Astrocyte (in vitro differentiated cells and primary cell): Measurements from ENCODE around the gene PRR5. TPM values are rescaled to one million over a fixed set of nuclear protein-coding genes. Genes with fewer than 3 reads are reported as not detected.
A peak's percentile ranks its signal among the peaks of the same experiment; 100 is the strongest.

Experiments used
- DNase-seq: peaks from one replicate; pipeline ENCODE4 v3.0.0-alpha.2; 2010; ENCODE audit warnings: low read depth
- FAIRE-seq: peaks from 2 replicates; lab custom pipeline; 2011; peaks lifted over from hg19 to GRCh38; lab: Jason Lieb, UNC
- H2AFZ ChIP-seq: 2 replicates; pipeline ENCODE4 v1.6.0; 2012; ENCODE audit warnings: low read depth, low read length, inconsistent platforms
- H3K27ac ChIP-seq: 2 replicates; pipeline ENCODE4 v1.5.1; 2011; ENCODE audit warnings: low read depth, low read length, inconsistent platforms
- H3K27me3 ChIP-seq: 2 replicates; pipeline ENCODE4 v1.6.0; 2011; ENCODE audit warnings: low read length, inconsistent platforms; ENCODE audit not compliant: insufficient read depth
- H3K36me3 ChIP-seq: 2 replicates; pipeline ENCODE4 v1.5.1; 2011; ENCODE audit warnings: low read length, inconsistent platforms; ENCODE audit not compliant: insufficient read depth
- H3K4me1 ChIP-seq: 2 replicates; pipeline ENCODE4 v1.5.1; 2011; ENCODE audit warnings: low read length, inconsistent platforms; ENCODE audit not compliant: insufficient read depth
- H3K4me2 ChIP-seq: 2 replicates; pipeline ENCODE4 v1.6.0; 2012; ENCODE audit warnings: low read length, inconsistent platforms
- H3K4me3 ChIP-seq: 2 replicates; pipeline ENCODE4 v1.5.1; 2011; ENCODE audit warnings: low read depth, mild to moderate bottlenecking, low read length, inconsistent platforms; ENCODE audit not compliant: insufficient read depth
- H3K79me2 ChIP-seq: 2 replicates; pipeline ENCODE4 v1.6.0; 2012; ENCODE audit warnings: mild to moderate bottlenecking, low read length, inconsistent platforms; ENCODE audit not compliant: insufficient read depth
- H3K9ac ChIP-seq: 2 replicates; pipeline ENCODE4 v1.6.0; 2012; ENCODE audit warnings: mild to moderate bottlenecking, low read length, inconsistent platforms
- H3K9me3 ChIP-seq: 2 replicates; pipeline ENCODE4 v1.5.1; 2012; ENCODE audit warnings: low read depth, mild to moderate bottlenecking, low read length, inconsistent platforms; ENCODE audit not compliant: insufficient read depth
- H4K20me1 ChIP-seq: 2 replicates; pipeline ENCODE4 v1.6.0; 2012; ENCODE audit warnings: low read length, inconsistent platforms; ENCODE audit not compliant: insufficient read depth
- H3K27ac Mint-ChIP-seq: one replicate; pipeline ENCODE4 v1.8.0; 2021; ENCODE audit warnings: mild to moderate bottlenecking, mixed read lengths; ENCODE audit not compliant: unreplicated experiment
- H3K27me3 Mint-ChIP-seq: one replicate; pipeline ENCODE4 v1.8.0; 2021; ENCODE audit warnings: low read depth, mixed read lengths; ENCODE audit not compliant: unreplicated experiment
- H3K36me3 Mint-ChIP-seq: one replicate; pipeline ENCODE4 v1.8.0; 2021; ENCODE audit warnings: low read depth, mixed read lengths; ENCODE audit not compliant: unreplicated experiment
- H3K4me1 Mint-ChIP-seq: one replicate; pipeline ENCODE4 v1.8.0; 2021; ENCODE audit warnings: low read depth, mixed read lengths; ENCODE audit not compliant: unreplicated experiment
- H3K4me3 Mint-ChIP-seq: one replicate; pipeline ENCODE4 v1.8.0; 2021; ENCODE audit warnings: mild to moderate bottlenecking, moderate library complexity, mixed read lengths; ENCODE audit not compliant: unreplicated experiment
- H3K9me3 Mint-ChIP-seq: one replicate; pipeline ENCODE4 v1.8.0; 2021; ENCODE audit warnings: mild to moderate bottlenecking, mixed read lengths; ENCODE audit not compliant: unreplicated experiment
- CTCF ChIP-seq: IDR thresholded peaks from 2 replicates; pipeline ENCODE4 v1.5.1; 2011; ENCODE audit warnings: low read depth, mild to moderate bottlenecking, inconsistent platforms, low read length, moderate library complexity; ENCODE audit not compliant: insufficient read depth
- EZH2 ChIP-seq: IDR thresholded peaks from 2 replicates; pipeline ENCODE4 v1.6.1; 2012; ENCODE audit warnings: mild to moderate bottlenecking, low read length, inconsistent platforms; ENCODE audit not compliant: insufficient read depth
- total RNA-seq: library from RNA; stranded (reverse); gene quantifications from 2 replicates; pipeline ENCODE4 v1.2.1, GENCODE V29; 2021

The PRR5 gene
- total RNA-seq, 1 donor from 2014 or later, result 23.6 TPM

GRCh38 chr22:44659140-44659539, 42.9 kb upstream of the PRR5 start:
- Mint-ChIP-seq H3K4me1 (no peaks in the 10 kb centered on the region), H3K27ac (no peak overlapping the region), H3K4me3 (no peak overlapping the region), H3K27me3 (peaks cover 17% of the 10 kb centered on the region), H3K36me3 (no peaks in the 10 kb centered on the region), H3K9me3 (no peaks in the 10 kb centered on the region)
- H3K9ac ChIP-seq, result no peak overlapping the region
- no peak overlapping the region for H3K4me3 ChIP-seq
- H3K4me1 ChIP-seq, result peaks cover 11% of the 10 kb centered on the region
- H3K27me3 ChIP-seq, result no peaks in the 10 kb centered on the region
- H2AFZ ChIP-seq, result no peak overlapping the region
- peak overlapping the region; percentile 31 for H3K4me2 ChIP-seq
- no peaks in the 10 kb centered on the region for H3K79me2 ChIP-seq
- TF ChIP-seq EZH2 (no peak), CTCF (no peak)
- H3K27ac ChIP-seq, result no peak overlapping the region
- DNase-seq (no peak), FAIRE-seq (no peak)
- no peaks in the 10 kb centered on the region for H3K36me3 ChIP-seq
- H4K20me1 ChIP-seq, result no peaks in the 10 kb centered on the region
- H3K9me3 ChIP-seq, result no peaks in the 10 kb centered on the region

- H3K9me3 Mint-ChIP-seq, result no peaks in the 10 kb centered on the region
- no peaks in the 10 kb centered on the region for H3K79me2 ChIP-seq
- FAIRE-seq (no peak), DNase-seq (no peak)
- TF ChIP-seq EZH2 (no peak), CTCF (no peak)
- no peak overlapping the region for H2AFZ ChIP-seq
- no peaks in the 10 kb centered on the region for H4K20me1 ChIP-seq
- peaks cover 17% of the 10 kb centered on the region for H3K27me3 Mint-ChIP-seq
- H3K9me3 ChIP-seq, result no peaks in the 10 kb centered on the region
- H3K4me1 ChIP-seq, result peaks cover 11% of the 10 kb centered on the region
- H3K4me2 ChIP-seq, result no peak overlapping the region
- H3K36me3 ChIP-seq, result no peaks in the 10 kb centered on the region
- H3K4me1 Mint-ChIP-seq, result no peaks in the 10 kb centered on the region
- H3K4me3 Mint-ChIP-seq, result no peak overlapping the region
- H3K36me3 Mint-ChIP-seq, result no peaks in the 10 kb centered on the region
- H3K27ac Mint-ChIP-seq, result no peak overlapping the region
- H3K27me3 ChIP-seq, result no peaks in the 10 kb centered on the region
- H3K9ac ChIP-seq, result no peak overlapping the region
- no peak overlapping the region for H3K4me3 ChIP-seq
- H3K27ac ChIP-seq, result no peak overlapping the region
Observed at GRCh38 chr22:44660051-44660830, 41.8 kb upstream of the PRR5 start.

GRCh38 chr22:44661070-44661469, 40.9 kb upstream of the PRR5 start:
- H3K36me3 Mint-ChIP-seq, result no peaks in the 10 kb centered on the region
- H3K36me3 ChIP-seq, result no peaks in the 10 kb centered on the region
- H3K9me3 ChIP-seq, result no peaks in the 10 kb centered on the region
- H3K4me2 ChIP-seq, result no peak overlapping the region
- H3K79me2 ChIP-seq, result no peaks in the 10 kb centered on the region
- H4K20me1 ChIP-seq, result no peaks in the 10 kb centered on the region
- peak; percentile 12 for DNase-seq
- no peak for FAIRE-seq
- H2AFZ ChIP-seq, result no peak overlapping the region
- no peak overlapping the region for H3K27ac ChIP-seq
- H3K27ac Mint-ChIP-seq, result no peak overlapping the region
- no peak overlapping the region for H3K4me3 Mint-ChIP-seq
- H3K27me3 ChIP-seq, result peaks cover 1% of the 10 kb centered on the region
- TF ChIP-seq CTCF (no peak), EZH2 (no peak)
- peaks cover 17% of the 10 kb centered on the region for H3K27me3 Mint-ChIP-seq
- no peaks in the 10 kb centered on the region for H3K9me3 Mint-ChIP-seq
- no peak overlapping the region for H3K4me3 ChIP-seq
- H3K4me1 ChIP-seq, result peaks cover 11% of the 10 kb centered on the region
- no peaks in the 10 kb centered on the region for H3K4me1 Mint-ChIP-seq
- H3K9ac ChIP-seq, result no peak overlapping the region
